Thymus (tissue), 11 donors: ENCODE measurements around the gene ATOH8. TPM values are rescaled to one million over a fixed set of nuclear protein-coding genes. Genes with fewer than 3 reads are reported as not detected.

ENCODE experiments used
- DNase-seq, 9 donors: peaks; one replicate each; pipeline ENCODE4 v3.0.0-alpha.2; 2013; ENCODE audit warnings: low spot score in 9 of 9, low read depth in 6 of 9, missing footprints in 1 of 9
- H3K27ac ChIP-seq, 2 donors: one replicate each; pipeline ENCODE4 v1.5.1; 2013; ENCODE audit warnings: control low read depth in 1 of 2, low read depth in 1 of 2, low read length in 1 of 2, mild to moderate bottlenecking in 1 of 2, moderate library complexity in 1 of 2
- H3K27me3 ChIP-seq, 2 donors: one replicate each; pipeline ENCODE4 v1.5.1; 2013; ENCODE audit warnings: low read length in 1 of 2; ENCODE audit not compliant: control insufficient read depth in 2 of 2, insufficient read depth in 1 of 2
- H3K36me3 ChIP-seq, 2 donors: one replicate each; pipeline ENCODE4 v1.5.1; 2013; ENCODE audit warnings: low read length in 1 of 2, mild to moderate bottlenecking in 1 of 2, moderate library complexity in 1 of 2; ENCODE audit not compliant: control insufficient read depth in 2 of 2, insufficient read depth in 2 of 2
- H3K4me1 ChIP-seq, 2 donors: one replicate each; pipeline ENCODE4 v1.5.1; 2013; ENCODE audit warnings: low read length in 2 of 2; ENCODE audit not compliant: control insufficient read depth in 2 of 2, insufficient read depth in 2 of 2
- H3K4me3 ChIP-seq, 2 donors: one replicate each; pipeline ENCODE4 v1.5.1; 2013; ENCODE audit warnings: low read length in 2 of 2, control low read depth in 1 of 2, mild to moderate bottlenecking in 1 of 2
- H3K9me3 ChIP-seq, 2 donors: one replicate each; pipeline ENCODE4 v1.5.1; 2013; ENCODE audit warnings: low read length in 1 of 2, mild to moderate bottlenecking in 1 of 2; ENCODE audit not compliant: control insufficient read depth in 2 of 2, insufficient read depth in 1 of 2
- WGBS: extraction: QIAGEN DNeasy Blood & Tissue Kit; methylation state at CpG from one replicate; pipeline ENCODE4 v1.1.7; 2013; 5-methylcytosine and 5-hydroxymethylcytosine counted together
- polyA plus RNA-seq: library from polyadenylated mRNA; stranded (reverse); fragments of 200-250 nt; gene quantifications from one replicate; pipeline ENCODE4 v1.2.3, GENCODE V29; 2013
- total RNA-seq: library from RNA; stranded (reverse); fragments of 120-200 nt; gene quantifications from one replicate; pipeline ENCODE4 v1.2.4, GENCODE V29; 2013
- donor health status: healthy.

The ATOH8 gene
- total and polyA plus RNA-seq, 2 donors = 2.0 to 19.1 TPM

DNA sequence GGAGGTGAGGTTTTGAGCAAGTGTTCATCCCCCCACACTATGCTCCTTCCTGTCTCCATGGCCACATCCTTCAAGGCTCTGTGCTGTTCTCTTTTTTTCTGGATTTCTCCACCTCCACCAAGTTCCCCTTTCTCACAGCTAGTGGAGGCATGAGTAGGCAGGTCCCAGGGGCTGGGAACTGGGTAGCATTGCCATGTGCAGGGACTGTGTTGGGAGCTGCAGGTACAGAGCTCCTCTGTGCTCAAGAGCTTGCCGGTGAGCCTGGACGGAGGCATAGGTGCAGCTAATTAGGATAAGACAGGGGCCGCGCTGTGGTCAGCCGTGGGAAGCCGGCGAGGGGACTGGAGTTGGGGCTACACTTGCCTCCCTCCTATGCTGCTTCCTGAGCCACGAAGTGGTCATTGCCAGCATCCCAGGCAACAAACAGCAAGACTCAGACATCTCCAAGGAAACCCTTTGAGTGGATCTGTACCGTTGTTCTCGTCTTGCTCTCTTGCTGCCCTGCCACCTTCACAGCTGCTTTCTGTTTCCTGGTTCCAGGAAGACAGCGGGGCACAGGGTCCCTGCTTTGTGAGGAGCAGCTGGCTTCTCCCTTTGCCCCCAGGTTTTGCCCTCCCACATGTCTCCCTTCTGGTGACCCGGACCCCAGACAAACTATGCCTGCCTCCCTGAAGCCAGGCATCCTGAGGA lies 36.9 kb downstream of the ATOH8 start:
- H3K36me3 ChIP-seq = no peaks in the 10 kb centered on the region
- H3K27ac ChIP-seq = no peak overlapping the region
- H3K4me1 ChIP-seq = no peaks in the 10 kb centered on the region
- 76% methylated on average over 12 of the region's 12 CpGs for WGBS
- no peak for DNase-seq
- no peak overlapping the region for H3K4me3 ChIP-seq
- no peaks in the 10 kb centered on the region for H3K9me3 ChIP-seq
- peaks cover 0 to 8% of the 10 kb centered on the region in 2 donors for H3K27me3 ChIP-seq

DNA sequence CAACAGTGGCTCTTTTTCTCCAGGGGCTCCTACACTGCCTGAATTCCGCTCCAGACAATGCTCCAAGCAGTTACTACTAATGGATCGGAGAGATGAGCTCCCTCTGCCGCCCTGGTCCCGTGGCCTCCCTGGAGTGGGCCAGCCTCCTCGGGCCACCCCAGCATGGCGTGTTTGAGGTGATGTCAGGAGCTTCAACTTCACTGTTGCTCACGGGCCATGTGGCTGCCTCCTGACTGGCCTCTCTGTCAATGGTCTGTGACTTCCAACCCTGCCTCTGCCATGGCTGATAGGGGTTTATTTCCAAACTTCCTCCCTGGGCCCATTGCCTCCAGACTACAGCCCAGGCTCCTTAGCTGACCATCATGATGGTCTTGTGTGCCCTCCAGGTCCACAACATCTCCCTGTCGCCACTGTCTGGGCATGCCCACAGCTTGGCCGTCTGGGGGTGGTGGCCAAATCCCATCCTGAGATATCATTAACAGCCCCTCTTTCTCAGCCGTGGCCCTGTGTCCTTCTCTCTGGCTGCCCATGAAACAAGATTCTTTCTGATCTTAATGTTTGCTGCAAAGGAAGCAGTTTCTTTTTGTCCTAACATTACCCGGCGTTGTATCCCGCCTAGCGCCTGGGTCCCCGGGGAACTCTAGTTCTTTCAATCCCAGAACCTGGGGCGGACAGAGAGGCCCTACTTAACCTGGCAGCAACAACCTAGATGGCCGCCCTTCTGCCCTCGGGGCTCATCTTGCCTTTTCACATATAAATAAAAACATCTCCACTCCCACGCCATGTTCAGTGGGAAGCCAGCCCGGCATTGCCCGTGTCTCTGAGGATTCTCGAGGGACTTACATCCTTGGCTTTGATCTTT lies 38.1 kb downstream of the ATOH8 start:
- Histone ChIP-seq H3K4me3 (no peak overlapping the region), H3K36me3 (no peaks in the 10 kb centered on the region), H3K27me3 (peaks cover 0 to 9% of the 10 kb centered on the region in 2 donors), H3K9me3 (no peaks in the 10 kb centered on the region), H3K27ac (no peak overlapping the region), H3K4me1 (no peaks in the 10 kb centered on the region)
- no peak for DNase-seq
- WGBS = 92% methylated on average over 22 of the region's 22 CpGs

DNA sequence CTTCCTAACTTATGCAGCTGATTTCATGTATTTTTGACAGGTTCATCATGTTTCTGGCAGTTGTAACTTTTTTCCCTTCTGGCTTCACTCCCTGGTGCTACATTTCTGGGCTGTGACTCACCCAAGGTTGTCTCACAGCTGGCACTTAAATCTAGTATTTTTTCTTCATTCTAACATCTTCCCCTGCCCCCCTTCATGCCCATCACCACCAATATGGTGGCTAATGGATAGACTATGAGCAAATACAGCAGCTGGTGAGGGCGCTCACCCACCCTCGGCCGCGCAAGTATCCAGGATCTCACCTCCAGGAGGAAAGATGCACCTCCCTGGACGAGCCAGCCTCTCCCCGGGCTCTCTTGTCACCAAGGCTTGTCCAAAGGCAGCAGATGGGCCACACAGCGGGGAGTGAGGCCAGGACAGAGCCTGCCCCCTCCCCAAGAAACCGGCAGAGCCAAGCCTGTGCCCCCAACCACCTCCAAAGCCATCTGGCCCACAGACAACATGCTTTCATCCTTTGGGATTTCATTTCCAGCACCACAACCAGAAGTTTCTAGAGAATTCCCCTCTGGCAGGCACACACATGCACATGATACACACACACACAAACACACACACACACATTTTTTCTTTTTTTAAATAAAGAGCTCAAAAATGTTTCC lies 39.1 kb downstream of the ATOH8 start:
- H3K4me1 ChIP-seq = no peaks in the 10 kb centered on the region
- WGBS = 80% methylated on average over 8 of the region's 8 CpGs

DNA sequence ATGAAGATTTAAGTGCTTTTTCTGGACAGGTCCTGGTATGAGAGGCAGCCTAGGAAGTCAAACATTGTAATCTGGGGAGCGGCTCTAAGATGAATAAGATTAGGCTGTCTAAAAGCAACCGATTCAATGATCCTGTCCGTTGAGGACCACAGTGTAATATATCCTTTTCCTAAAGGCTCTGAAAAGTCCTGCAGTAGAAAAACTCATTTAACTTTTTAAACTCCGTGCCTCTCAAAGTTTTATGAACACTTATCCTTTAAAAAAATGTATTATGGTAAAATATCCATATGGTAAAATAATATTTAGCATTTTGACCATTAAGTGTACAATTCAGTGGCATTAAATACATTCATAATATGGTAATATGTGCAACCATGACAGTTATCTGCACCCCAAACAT lies 39.8 kb downstream of the ATOH8 start:
- no peak for DNase-seq
- Histone ChIP-seq H3K4me1 (no peaks in the 10 kb centered on the region), H3K27me3 (peaks cover 0 to 10% of the 10 kb centered on the region in 2 donors), H3K4me3 (no peak overlapping the region), H3K36me3 (no peaks in the 10 kb centered on the region), H3K27ac (no peak overlapping the region), H3K9me3 (no peaks in the 10 kb centered on the region)
- WGBS = 96% methylated on average over 4 of the region's 4 CpGs

More for the DNA sequence above, 39.1 kb downstream of the ATOH8 start:
- Histone ChIP-seq H3K4me3 (no peak overlapping the region), H3K9me3 (no peaks in the 10 kb centered on the region), H3K27me3 (peaks cover 0 to 10% of the 10 kb centered on the region in 2 donors), H3K36me3 (no peaks in the 10 kb centered on the region), H3K27ac (no peak overlapping the region)
- no peak for DNase-seq

DNA sequence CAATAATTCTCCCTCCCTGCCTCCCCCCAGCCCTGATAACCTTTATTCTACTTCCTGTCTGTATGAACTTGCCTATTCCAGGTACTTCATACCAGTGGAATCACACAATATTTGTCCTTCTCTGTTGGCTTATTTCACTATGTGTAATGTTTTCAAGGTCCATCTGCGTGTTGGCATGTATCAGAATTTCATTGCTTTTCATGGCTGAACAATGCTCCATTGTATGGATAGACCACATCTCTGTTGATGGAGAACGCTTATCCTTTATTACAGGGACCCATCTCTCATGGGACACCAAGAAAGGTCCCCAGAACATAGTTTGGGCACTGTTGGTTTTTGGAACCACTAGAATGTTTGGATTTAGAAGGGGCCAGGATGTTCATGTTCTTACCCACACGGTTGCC lies 40.2 kb downstream of the ATOH8 start:
- H3K9me3 ChIP-seq = no peaks in the 10 kb centered on the region
- peaks cover 0 to 10% of the 10 kb centered on the region in 2 donors for H3K27me3 ChIP-seq
- 96% methylated on average over 3 of the region's 3 CpGs for WGBS
- no peak for DNase-seq
- H3K36me3 ChIP-seq = no peaks in the 10 kb centered on the region
- no peak overlapping the region for H3K27ac ChIP-seq
- no peaks in the 10 kb centered on the region for H3K4me1 ChIP-seq
- no peak overlapping the region for H3K4me3 ChIP-seq

DNA sequence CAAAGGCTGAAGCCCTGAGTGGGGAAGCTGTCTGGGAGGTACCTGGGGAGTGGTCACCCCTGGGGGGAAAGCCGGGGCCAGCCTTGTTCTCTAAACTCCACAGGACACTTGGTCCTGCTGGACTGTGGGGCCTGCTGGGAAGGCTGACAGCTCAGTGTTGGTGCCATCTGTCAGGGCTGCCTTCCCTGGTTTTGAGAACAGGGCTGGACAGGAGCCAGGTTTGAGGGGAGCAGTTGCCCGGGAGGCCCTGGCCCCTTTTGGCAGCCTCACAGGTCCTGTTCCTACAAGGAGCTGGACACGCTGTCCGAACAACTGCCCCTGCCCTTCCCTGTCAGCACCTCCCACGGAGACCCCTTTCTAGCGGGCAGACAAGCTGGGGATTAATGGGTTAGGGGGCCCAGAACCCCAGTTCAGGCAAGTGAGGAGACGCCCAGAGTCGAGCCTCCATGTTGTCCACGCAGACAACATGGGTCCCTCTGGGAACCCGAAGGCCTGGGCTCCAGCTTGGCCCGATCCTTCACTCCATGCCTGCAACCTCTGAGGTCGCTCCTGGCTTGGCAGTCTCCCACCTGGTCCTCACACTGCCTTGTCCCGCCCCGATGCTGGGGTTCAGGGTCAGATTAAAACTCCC lies 40.8 kb downstream of the ATOH8 start:
- Histone ChIP-seq H3K9me3 (no peaks in the 10 kb centered on the region), H3K36me3 (no peaks in the 10 kb centered on the region), H3K27me3 (peaks cover 0 to 15% of the 10 kb centered on the region in 2 donors), H3K4me3 (no peak overlapping the region), H3K27ac (no peak overlapping the region), H3K4me1 (no peaks in the 10 kb centered on the region)
- WGBS = 78% methylated on average over 14 of the region's 14 CpGs
- no peak for DNase-seq

DNA sequence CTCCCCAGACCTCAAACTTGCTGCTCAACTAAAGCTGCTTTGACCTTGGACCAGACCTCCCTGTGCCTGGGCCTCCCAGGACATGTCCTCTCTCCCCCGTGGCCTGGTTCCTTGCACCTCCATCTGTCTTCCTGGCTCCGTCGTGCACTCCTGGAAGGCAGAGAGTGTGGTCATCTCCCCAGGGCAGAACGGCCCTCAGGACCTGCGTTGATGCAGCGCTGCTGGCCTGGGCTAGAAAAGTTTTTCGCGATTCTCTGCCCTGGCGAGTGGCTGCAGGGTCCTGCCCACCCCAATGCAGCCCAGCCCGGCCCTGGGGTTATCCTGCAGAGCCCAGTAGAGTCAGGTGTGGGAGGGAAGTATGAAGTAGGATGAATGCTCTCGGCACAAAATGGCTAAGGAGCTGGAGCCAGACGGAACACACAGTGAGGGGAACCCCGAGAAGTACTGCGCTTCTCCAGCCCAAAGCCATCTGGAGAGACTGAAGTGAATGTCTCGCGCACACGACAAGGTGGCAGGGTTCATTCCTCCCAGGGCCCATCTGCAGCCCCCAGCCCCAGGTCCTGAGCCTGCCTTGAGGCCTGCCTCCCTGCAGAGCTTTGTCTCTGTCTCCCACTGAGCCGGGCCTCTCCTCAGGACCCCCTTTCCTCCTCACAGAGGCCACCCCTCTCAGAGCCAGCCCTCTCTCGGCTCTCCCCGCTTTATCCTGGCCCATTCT lies 41.7 kb downstream of the ATOH8 start:
- 96% methylated on average over 20 of the region's 20 CpGs for WGBS
- Histone ChIP-seq H3K4me1 (no peaks in the 10 kb centered on the region), H3K9me3 (no peaks in the 10 kb centered on the region), H3K27me3 (peaks cover 0 to 16% of the 10 kb centered on the region in 2 donors), H3K4me3 (no peak overlapping the region), H3K27ac (no peak overlapping the region), H3K36me3 (no peaks in the 10 kb centered on the region)
- DNase-seq = no peak

DNA sequence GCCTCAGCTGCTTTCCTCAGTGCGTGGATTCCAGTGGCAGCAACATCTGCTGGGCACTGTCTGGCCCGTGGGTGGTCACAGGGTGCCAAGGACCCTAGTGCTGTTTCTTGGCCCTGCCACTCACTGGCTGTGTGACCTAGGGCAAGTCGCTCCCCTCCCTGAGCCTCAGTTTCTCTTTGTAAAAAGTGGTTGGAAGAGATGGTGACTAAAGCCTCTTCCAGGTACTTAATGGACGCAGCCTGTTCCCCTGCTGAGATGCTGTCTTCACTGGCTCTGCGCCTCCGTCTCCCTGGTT lies 42.2 kb downstream of the ATOH8 start:
- Histone ChIP-seq H3K4me1 (no peaks in the 10 kb centered on the region), H3K27ac (no peak overlapping the region), H3K27me3 (peaks cover 0 to 11% of the 10 kb centered on the region in 2 donors), H3K4me3 (no peak overlapping the region), H3K9me3 (no peaks in the 10 kb centered on the region), H3K36me3 (no peaks in the 10 kb centered on the region)
- WGBS = 95% methylated on average over 6 of the region's 6 CpGs
- no peak for DNase-seq
